HCT116 (cell line): ENCODE measurements around the gene G3BP1. TPM values are rescaled to one million over a fixed set of nuclear protein-coding genes. Genes with fewer than 3 reads are reported as not detected.

Experiments used
- ATAC-seq: fragments of 200-7000 bp; cut with Tn5 transposase; 2 replicates; pipeline ENCODE4 v1.9.1; 2020; ENCODE audit warnings: mild to moderate bottlenecking, moderate library complexity
- BruUV-seq: library from RNA; stranded (reverse); fragments of 400-500 nt; replicated peaks from 2 replicates; lab custom pipeline; 2021; lab: Mats Ljungman, UMichigan
- CTCF ChIA-PET: fragments of 300-600 bp; sonication (Branson Sonifier 250); formaldehyde crosslinking; loops from one replicate; lab custom pipeline; 2021; ENCODE audit warnings: antibody characterized with exemption; lab: Charles Lee
- POLR2A ChIA-PET: fragments of 300-600, 350-600 bp; sonication (Branson Sonifier 250); formaldehyde crosslinking; loops from one replicate; lab custom pipeline; 2021; ENCODE audit warnings: antibody characterized with exemption; lab: Charles Lee
- RAD21 ChIA-PET, 2 experiments: fragments of 300-600 bp; sonication (Branson Sonifier 250); formaldehyde crosslinking; loops; one replicate each; lab custom pipeline; 2023; ENCODE audit warnings: low total read pairs in 2 of 2; ENCODE audit not compliant: uncharacterized antibody in 2 of 2, unreplicated experiment in 2 of 2, low non-redundant PET in 1 of 2; lab: Charles Lee
- DNase-seq: peaks from one replicate; pipeline ENCODE4 v3.0.0-alpha.2; 2010; ENCODE audit warnings: low read depth, low spot score
- H2AFZ ChIP-seq: fragments of 200-600 bp; shearing (Covaris generic), sonication (generic); 2 replicates; pipeline ENCODE4 v1.6.1; 2017; ENCODE audit warnings: low read depth, mixed run types, mixed read lengths, antibody characterized with exemption, low read length; ENCODE audit not compliant: poor library complexity, severe bottlenecking
- H3K27ac ChIP-seq: 2 replicates; pipeline ENCODE4 v1.5.1; 2012; ENCODE audit warnings: low read depth, low read length
- H3K27me3 ChIP-seq: fragments of 200-600 bp; sonication (generic); 2 replicates; pipeline ENCODE4 v1.6.1; 2016; ENCODE audit warnings: mixed run types, low read length, mixed read lengths; ENCODE audit not compliant: insufficient read depth
- H3K36me3 ChIP-seq, 2 experiments: fragments of 200-500 bp in 1 of 2; fragments of 200-600 bp in 1 of 2; sonication (Bioruptor generic) in 1 of 2; sonication (generic) in 1 of 2; 2 replicates each; pipeline versions ENCODE4 v1.5.1 to v1.6.1; 2014 to 2016; ENCODE audit warnings: low read length in 2 of 2, inconsistent platforms in 1 of 2, mixed read lengths in 1 of 2, mixed run types in 1 of 2; ENCODE audit not compliant: insufficient read depth in 2 of 2, control insufficient read depth in 1 of 2
- H3K4me1 ChIP-seq, 2 experiments: fragments of 200-600 bp in 1 of 2; sonication (generic) in 1 of 2; 2 replicates each; pipeline versions ENCODE4 v1.5.1 to v1.6.1; 2012 to 2017; ENCODE audit warnings: low read length in 2 of 2, inconsistent platforms in 1 of 2, mild to moderate bottlenecking in 1 of 2, mixed read lengths in 1 of 2, mixed run types in 1 of 2, moderate library complexity in 1 of 2; ENCODE audit not compliant: insufficient read depth in 2 of 2, control insufficient read depth in 1 of 2
- H3K4me2 ChIP-seq: fragments of 200-600 bp; sonication (generic); 2 replicates; pipeline ENCODE4 v1.6.1; 2017; ENCODE audit warnings: mixed run types, low read length, mixed read lengths
- H3K4me3 ChIP-seq, 2 experiments: fragments of 200-600 bp in 1 of 2; sonication (generic) in 1 of 2; replicated peaks in 1 of 2; 2 replicates each; pipeline ENCODE4 v1.5.1; 2011 to 2016; ENCODE audit warnings: low read length in 2 of 2, control low read depth in 1 of 2, low read depth in 1 of 2, mild to moderate bottlenecking in 1 of 2, mixed read lengths in 1 of 2, mixed run types in 1 of 2
- H3K79me2 ChIP-seq: fragments of 200-600 bp; sonication (generic); 2 replicates; pipeline ENCODE4 v1.6.1; 2017; ENCODE audit warnings: mild to moderate bottlenecking, mixed run types, low read length, moderate library complexity, mixed read lengths; ENCODE audit not compliant: insufficient read depth
- H3K9ac ChIP-seq: fragments of 200-600 bp; sonication (generic); 2 replicates; pipeline ENCODE4 v1.6.1; 2016; ENCODE audit warnings: low read length, mixed read lengths
- H3K9me2 ChIP-seq: fragments of 200-600 bp; sonication (generic), shearing (Covaris generic); 2 replicates; pipeline ENCODE4 v1.6.1; 2017; ENCODE audit warnings: mixed run types, mild to moderate bottlenecking, moderate library complexity; ENCODE audit not compliant: insufficient read depth
- H3K9me3 ChIP-seq, 2 experiments: fragments of 200-500 bp in 1 of 2; fragments of 200-600 bp in 1 of 2; sonication (Bioruptor generic) in 1 of 2; sonication (generic) in 1 of 2; 2 replicates each; pipeline ENCODE4 v1.6.1; 2014 to 2017; ENCODE audit warnings: low read length in 2 of 2, mixed read lengths in 2 of 2, inconsistent platforms in 1 of 2, low read depth in 1 of 2, mild to moderate bottlenecking in 1 of 2, mixed run types in 1 of 2, moderate library complexity in 1 of 2; ENCODE audit not compliant: control insufficient read depth in 1 of 2, insufficient read depth in 1 of 2
- H4K20me1 ChIP-seq: fragments of 200-600 bp; sonication (generic), shearing (Covaris generic); 2 replicates; pipeline ENCODE4 v1.6.1; 2017; ENCODE audit warnings: mixed run types, mild to moderate bottlenecking, moderate library complexity; ENCODE audit not compliant: insufficient read depth
- ATF3 ChIP-seq: IDR thresholded peaks from 2 replicates; pipeline ENCODE4 v1.6.1; 2012
- CBX3 ChIP-seq: IDR thresholded peaks from 2 replicates; pipeline ENCODE4 v1.6.1; 2012; ENCODE audit warnings: low read depth
- CTCF ChIP-seq, 3 experiments: fragments of 200-600 bp in 1 of 3; sonication (generic) in 1 of 3; IDR thresholded peaks in 2 of 3; conservative IDR thresholded peaks in 1 of 3; 2 replicates each; pipeline ENCODE4 v1.5.1; 2012 to 2017; ENCODE audit warnings: low read depth in 2 of 3, low read length in 2 of 3, antibody characterized with exemption in 1 of 3, borderline replicate concordance in 1 of 3, control low read depth in 1 of 3, mild to moderate bottlenecking in 1 of 3, mixed read lengths in 1 of 3, mixed run types in 1 of 3, moderate library complexity in 1 of 3; ENCODE audit not compliant: insufficient read depth in 1 of 3
- ELF1 ChIP-seq: IDR thresholded peaks from 2 replicates; pipeline ENCODE4 v1.6.1; 2012; ENCODE audit warnings: low read depth, borderline replicate concordance
- EZH2 ChIP-seq: fragments of 200-600 bp; sonication (generic); IDR thresholded peaks from 2 replicates; pipeline ENCODE4 v1.6.1; 2017; ENCODE audit warnings: antibody characterized with exemption, mixed run types
- EZH2phosphoT487 ChIP-seq: fragments of 200-600 bp; IDR thresholded peaks from 2 replicates; pipeline ENCODE4 v1.6.1; 2018; ENCODE audit warnings: antibody characterized with exemption, borderline replicate concordance
- FOSL1 ChIP-seq: IDR thresholded peaks from 2 replicates; pipeline ENCODE4 v1.6.1; 2012; ENCODE audit warnings: low read depth
- JUND ChIP-seq: IDR thresholded peaks from 2 replicates; pipeline ENCODE4 v1.6.1; 2012
- POLR2AphosphoS5 ChIP-seq: IDR thresholded peaks from 2 replicates; pipeline ENCODE4 v1.6.1; 2011; ENCODE audit warnings: mild to moderate bottlenecking, low read depth, low read length, moderate library complexity
- RAD21 ChIP-seq: IDR thresholded peaks from 2 replicates; pipeline ENCODE4 v1.6.1; 2012; ENCODE audit warnings: low read depth, mild to moderate bottlenecking
- SP1 ChIP-seq: IDR thresholded peaks from 2 replicates; pipeline ENCODE4 v1.6.1; 2012; ENCODE audit warnings: low read depth
- SRF ChIP-seq: IDR thresholded peaks from 2 replicates; pipeline ENCODE4 v1.6.1; 2012; ENCODE audit warnings: low read depth
- TCF7L2 ChIP-seq: IDR thresholded peaks from 2 replicates; pipeline ENCODE4 v1.7.0; 2011; ENCODE audit warnings: borderline replicate concordance, inconsistent platforms; ENCODE audit not compliant: insufficient read depth, insufficient read length; ENCODE audit errors: extremely low read depth
- intact Hi-C: fragments of 100-400 bp; cut with micrococcal nuclease; formaldehyde crosslinking; loops from 2 replicates; pipeline ENCODE4 v1.10.0; 2022
- total RNA-seq: library from RNA; stranded (reverse); gene quantifications from one replicate; pipeline ENCODE4 v1.2.1, GENCODE V29; 2021; ENCODE audit not compliant: unreplicated experiment

G3BP1 gene
- total RNA-seq, 1 experiment from 2014 or later = 296 TPM

- H2AFZ ChIP-seq = no peak overlapping the region
- H3K27ac ChIP-seq = peak overlapping the region; percentile 27
- POLR2A ChIA-PET = interaction anchor here (0.6 to 1.3 kb wide), 2 partner anchors 33 to 87 kb away, joined by 3 read pairs; no protein-coding TSS in a partner anchor
- H3K4me2 ChIP-seq = peak overlapping the region; percentile 80
- H3K4me1 ChIP-seq = peaks cover 49 to 58% of the 10 kb centered on the region in 2 experiments
- peak overlapping the region in 1 of 2 experiments; percentile 46; a peak in 2 of 4 replicates for H3K4me3 ChIP-seq
- H3K79me2 ChIP-seq = no peaks in the 10 kb centered on the region
- H3K9ac ChIP-seq = peak overlapping the region; percentile 53
- intact Hi-C loops = loop anchor here (5.0 to 10.0 kb wide), 4 partner anchors 218 to 485 kb away; partner anchors contain the start of gene GM2A
- H3K9me3 ChIP-seq = no peaks in the 10 kb centered on the region
- CTCF ChIA-PET = interaction anchor here (1.1 to 5.2 kb wide), 10 partner anchors 9 to 217 kb away, joined by 3 to 103 read pairs (median 6); no protein-coding TSS in a partner anchor
- no peaks in the 10 kb centered on the region for H3K27me3 ChIP-seq
- peak; percentile 57 for ATAC-seq
- BruUV-seq = no TSS peak
- DNase-seq = no peak
- RAD21 ChIA-PET = interaction anchor here (1.4 to 3.9 kb wide), 3 partner anchors 32 to 81 kb away, joined by 4 to 25 read pairs (median 20); partner anchors contain the start of gene G3BP1 (in 1 of the 2)
- H3K9me2 ChIP-seq = no peaks in the 10 kb centered on the region
- TF ChIP-seq EZH2 (no peak), TCF7L2 (no peak), POLR2AphosphoS5 (no peak), SRF (no peak), CBX3 (no peak), CTCF (IDR thresholded peaks at IDR 0.05 in 2 of 3, conservative IDR thresholded peaks at IDR 0.05 in 1 of 3; ENCODE audit: borderline replicate concordance in 1 of 3, insufficient read depth in 1 of 3, low read depth in 2 of 3, low read length in 2 of 3) (no peak), ELF1 (no peak), ATF3 (no peak), RAD21 (no peak), JUND (no peak), FOSL1 (no peak), SP1 (no peak), EZH2phosphoT487 (no peak)
- no peaks in the 10 kb centered on the region for H4K20me1 ChIP-seq
- H3K36me3 ChIP-seq = no peaks in the 10 kb centered on the region
These were observed 31.8 kb upstream of the G3BP1 start for GRCh38 chr5:151739939-151740335.
